Epidermal melanocyte (primary cell): ENCODE measurements around the gene TET1.
"Not testable (repeated sequence)": the region's sequence is repeated elsewhere in the genome, so short reads cannot be mapped to it uniquely, and the experiment has no call there.

Experiments used
- DNase-seq: peaks from one replicate; pipeline ENCODE4 v3.0.0; 2011; ENCODE audit warnings: low spot score; ENCODE audit not compliant: insufficient read length

TET1 gene

GRCh38 chr10:68562661-68563570 is 2.8 kb downstream of the TET1 start:
- no peak for DNase-seq

DNA sequence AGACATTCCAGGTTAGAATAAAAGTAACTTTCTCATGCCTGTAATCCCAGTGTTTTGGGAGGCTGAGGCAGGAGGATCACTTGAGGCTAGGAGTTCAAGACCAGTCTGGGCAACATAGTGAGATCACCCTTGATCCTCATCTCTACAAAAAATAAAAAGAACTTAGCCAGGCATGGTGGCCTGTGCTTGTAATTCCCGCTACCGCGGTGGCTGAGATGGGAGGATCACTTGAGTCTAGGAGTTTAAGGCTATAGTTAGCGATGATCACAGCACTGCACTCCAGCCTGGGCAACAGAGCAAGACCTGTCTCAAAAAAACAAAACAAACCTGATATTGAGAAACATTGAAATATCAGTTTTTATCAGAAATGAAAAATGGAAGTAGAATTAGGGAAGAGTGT is 4.6 kb downstream of the TET1 start:
- DNase-seq, result no peak

DNA sequence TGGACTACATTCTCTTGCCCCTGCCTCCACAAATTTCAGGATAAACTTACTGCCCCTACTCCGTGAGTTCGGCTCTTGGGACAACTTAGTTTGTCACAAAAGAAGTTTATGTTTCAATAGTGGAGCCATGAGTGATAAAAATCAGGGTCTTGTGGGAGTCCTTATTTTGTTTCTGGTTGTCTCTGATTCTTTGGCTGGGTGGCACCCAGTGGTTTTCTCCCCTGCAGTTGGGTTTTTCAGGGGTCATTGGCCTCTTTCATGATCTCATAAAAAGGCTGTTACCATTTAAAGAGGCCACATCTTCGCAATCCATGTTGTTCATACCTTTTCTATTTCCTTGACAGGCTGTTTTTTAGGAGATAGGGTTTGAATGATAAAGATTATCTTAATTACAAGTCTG is 5.5 kb downstream of the TET1 start:
- no peak for DNase-seq

DNA sequence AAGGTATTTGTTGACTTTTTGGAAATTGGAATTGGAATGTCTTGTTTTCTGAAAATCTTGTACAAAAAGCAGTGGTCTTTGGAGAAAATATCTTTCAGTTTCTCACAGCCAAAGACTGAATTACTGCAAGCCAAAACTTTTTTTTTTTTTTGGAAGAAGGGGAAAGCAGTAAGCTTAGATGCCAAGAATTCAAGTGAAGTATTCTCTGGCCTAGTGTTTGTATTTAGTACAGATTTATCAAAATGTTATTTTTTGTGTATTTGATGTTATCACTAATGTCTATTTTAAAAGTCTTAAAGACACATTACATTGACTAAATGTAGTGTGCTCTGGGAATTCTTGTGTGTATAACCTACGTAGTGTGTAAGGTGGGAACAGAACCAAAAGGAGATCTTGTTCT is 6.2 kb downstream of the TET1 start:
- no peak for DNase-seq

DNA sequence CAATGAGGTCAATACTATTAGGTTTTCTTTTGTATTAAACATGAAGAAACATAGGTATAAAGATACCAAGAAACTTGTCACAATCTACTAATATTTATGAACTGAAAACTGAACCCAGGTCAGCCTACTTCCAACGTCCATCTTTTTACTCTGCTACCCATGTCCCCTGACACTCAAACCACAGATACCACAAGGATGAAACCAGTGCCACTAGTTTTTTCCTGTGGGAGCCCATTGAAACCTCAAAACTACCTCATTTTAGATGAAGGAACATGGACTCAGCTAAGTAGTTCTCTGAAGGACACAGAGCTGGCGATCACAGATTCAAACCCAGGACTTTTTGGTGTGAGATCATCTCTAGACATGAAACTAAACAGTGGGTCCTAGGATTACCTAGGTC is 6.8 kb downstream of the TET1 start:
- DNase-seq, result no peak

DNA sequence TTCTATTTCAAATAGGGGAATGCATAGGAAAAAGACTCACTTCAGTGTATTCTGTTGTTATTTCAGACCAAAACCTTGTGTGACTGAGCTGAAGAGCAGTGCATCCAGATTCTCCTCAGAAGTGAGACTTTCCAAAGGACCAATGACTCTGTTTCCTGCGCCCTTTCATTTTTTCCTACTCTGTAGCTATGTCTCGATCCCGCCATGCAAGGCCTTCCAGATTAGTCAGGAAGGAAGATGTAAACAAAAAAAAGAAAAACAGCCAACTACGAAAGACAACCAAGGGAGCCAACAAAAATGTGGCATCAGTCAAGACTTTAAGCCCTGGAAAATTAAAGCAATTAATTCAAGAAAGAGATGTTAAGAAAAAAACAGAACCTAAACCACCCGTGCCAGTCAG is 12.0 kb downstream of the TET1 start:
- no peak for DNase-seq

- no peak for DNase-seq
Measured at GRCh38 chr10:68574051-68574450, 13.9 kb downstream of the TET1 start.

- no peak for DNase-seq
Measured at GRCh38 chr10:68576118-68576517, 16.0 kb downstream of the TET1 start.

DNA sequence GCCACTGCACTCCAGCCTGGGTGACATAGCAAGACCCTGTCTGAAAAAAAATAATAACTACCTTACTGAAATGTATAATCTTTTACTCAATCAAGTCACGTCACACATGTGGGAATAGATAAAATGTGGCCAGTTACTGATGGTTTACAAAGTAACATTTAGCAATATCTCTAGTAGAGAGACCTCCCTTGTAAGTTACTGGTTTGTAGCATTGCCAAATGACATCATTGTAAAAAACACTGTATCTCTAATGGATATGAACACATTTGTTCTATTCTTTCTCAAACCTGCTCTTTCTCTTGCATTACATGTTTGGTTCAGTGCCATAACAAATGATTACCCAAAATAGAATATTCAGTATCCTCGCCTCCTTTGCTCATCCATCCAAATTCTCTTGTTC is 18.8 kb downstream of the TET1 start:
- DNase-seq, result no peak

GRCh38 chr10:68584187-68584586 is 24.1 kb downstream of the TET1 start:
- not testable (repeated sequence) for DNase-seq

- no peak for DNase-seq
Measured at GRCh38 chr10:68586606-68587305, 26.6 kb downstream of the TET1 start.

GRCh38 chr10:68594405-68594804 is 34.3 kb downstream of the TET1 start:
- peak; percentile 34 for DNase-seq

DNA sequence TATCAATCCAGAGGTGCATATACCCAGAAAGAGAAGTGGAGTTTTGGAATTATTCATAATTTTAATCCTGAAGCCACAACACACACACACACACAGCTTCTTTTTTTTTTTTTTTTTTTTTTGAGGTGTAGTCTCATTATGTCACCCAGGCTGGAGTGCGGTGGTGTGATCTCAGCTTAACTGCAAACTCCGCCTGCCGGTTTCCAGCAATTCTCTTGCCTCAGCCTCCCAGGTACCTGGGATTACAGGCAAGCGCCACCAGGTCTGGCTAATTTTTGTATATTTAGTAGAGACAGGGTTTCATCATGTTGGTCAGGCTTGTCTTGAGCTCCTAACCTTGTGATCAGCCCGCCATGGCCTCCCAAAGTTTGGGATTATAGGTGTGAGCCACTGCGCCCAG is 35.4 kb downstream of the TET1 start:
- no peak for DNase-seq

DNA sequence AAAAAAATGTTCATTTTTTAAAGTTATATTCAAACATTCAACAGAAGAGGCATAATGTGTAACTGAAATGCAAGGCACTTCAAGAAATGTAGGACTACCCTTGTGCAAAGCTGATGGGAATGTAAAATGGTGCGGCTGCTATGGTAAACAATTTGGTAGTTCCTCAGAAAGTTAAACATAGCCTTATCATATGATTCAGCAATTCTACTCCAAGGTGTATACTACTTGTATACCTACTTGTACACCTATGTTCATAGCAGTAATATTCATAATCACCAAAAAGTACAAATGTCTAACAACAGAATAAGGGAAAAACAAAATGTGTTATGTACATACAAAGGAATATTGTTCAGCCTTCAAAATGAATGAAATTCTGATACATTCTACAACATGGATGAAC is 37.3 kb downstream of the TET1 start:
- DNase-seq, result no peak

GRCh38 chr10:68598978-68599770 is 39.0 kb downstream of the TET1 start:
- no peak for DNase-seq

- no peak for DNase-seq
Measured at GRCh38 chr10:68599771-68600040, 39.6 kb downstream of the TET1 start.

DNA sequence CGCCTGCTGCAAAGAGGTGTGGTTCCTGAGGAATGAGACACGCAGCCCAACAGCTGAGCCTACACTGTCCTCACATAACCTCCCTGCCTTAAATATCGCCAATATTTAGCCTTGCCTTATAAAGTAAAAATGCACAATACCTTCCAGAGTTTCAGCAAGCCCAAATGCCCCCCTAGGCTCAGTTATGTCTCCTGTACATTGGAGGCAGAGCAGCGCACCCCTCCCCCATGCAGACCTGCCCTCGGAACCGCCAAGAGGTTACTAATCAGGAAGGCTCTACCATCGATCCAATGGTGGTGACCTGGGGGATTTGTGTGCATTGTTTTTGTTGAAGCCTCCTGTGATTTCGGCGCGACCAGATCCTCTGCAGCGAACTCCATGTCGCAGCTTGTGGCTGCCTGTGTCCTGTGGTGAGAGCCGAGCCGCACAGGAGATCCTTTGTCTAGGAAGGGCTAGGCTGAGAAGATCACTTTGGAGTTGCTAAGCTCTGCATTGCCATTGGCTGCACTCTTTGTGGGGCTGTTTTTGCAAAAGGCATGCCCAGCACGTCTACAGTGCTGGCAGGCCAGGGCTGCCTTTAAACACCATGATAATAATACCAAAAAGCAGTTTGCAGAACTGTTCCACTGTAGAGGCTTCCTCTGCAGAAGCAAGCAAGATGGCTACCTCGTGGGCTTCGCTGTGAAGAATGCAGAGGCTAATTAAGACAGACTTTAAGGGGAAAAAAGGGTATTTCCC is 40.1 kb downstream of the TET1 start:
- DNase-seq, result peak; percentile 91

GRCh38 chr10:68601501-68602265 is 41.5 kb downstream of the TET1 start:
- no peak for DNase-seq

- no peak for DNase-seq
Measured at GRCh38 chr10:68602434-68602833, 42.3 kb downstream of the TET1 start.

DNA sequence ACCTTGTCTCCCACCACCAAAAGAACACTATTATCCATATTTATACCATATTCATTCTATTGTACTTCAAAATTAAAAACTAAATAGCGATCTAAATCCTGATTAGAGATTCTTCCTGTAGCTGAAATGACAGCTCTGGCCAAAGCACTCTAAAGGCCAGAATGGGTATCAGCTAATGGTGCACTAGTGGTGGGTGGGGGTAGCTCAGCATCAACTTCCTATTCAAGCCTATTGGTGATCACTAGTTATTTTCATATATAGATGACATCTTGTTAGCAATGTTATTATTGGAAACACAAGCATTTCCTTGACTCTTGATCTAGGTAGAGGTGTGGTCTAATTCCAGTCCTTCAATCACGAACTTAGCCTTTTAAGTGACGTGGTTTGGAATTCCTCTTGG is 43.6 kb downstream of the TET1 start:
- no peak for DNase-seq

DNA sequence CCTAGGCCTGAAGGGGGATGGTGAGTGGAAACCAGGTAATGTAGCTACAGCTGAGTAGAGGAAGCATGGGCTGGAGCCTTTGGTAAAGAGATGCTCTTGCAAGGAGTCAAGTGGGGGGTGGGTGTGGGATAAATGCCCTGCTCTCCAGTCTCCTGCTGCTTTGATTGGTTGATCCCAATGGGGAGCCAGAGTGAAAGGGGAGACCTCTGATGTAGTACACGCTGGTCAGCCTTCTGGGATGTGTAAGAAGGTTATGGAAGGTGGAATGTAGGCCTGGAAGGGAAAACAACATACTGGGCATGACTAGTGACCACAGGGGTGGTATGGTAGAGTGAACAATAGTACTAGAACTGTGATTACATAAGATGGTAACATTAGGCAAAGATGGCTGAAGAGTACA is 44.3 kb downstream of the TET1 start:
- no peak for DNase-seq
